Medulla oblongata (tissue), 1 donor: ENCODE results near the gene WIZ.

ENCODE experiments used
- DNase-seq: peaks from one replicate; pipeline ENCODE4 v3.0.0-alpha.2; 2015; ENCODE audit errors: extremely low spot score

WIZ gene

GRCh38 chr19:15430526-15431120, 19.1 kb downstream of the WIZ start:
- DNase-seq: no peak

DNA sequence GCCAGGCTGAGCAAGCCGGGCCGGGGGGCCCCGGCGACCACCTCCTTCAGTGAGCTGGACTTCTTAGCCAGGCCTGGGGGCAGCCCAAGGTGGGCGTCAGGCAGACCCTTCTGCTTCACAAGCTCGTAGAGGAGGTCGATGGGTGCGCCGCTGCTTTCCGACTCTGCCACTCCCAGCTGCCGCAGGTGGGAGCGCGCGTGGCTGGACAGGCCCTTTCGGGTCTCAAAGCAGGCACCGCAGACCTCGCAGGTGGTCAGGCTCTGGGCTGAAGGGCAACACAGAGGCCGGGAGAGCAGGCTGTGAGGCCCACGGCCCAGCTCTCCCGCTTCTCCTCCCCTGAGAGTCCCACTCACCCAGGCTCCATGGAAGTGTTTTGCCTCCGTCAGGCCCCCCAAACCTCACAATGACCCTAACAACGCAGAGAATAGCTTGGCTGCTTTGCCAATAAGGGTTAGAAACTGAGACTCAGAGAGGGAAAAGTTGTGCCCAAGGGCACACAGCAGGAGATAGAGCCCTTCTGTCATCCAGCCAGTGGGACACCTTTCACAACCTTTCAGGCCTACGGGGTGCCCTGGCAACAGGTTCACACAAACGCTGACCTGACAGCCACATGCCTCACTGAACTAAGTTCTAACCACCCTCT, 19.8 kb downstream of the WIZ start:
- no peak for DNase-seq

DNA sequence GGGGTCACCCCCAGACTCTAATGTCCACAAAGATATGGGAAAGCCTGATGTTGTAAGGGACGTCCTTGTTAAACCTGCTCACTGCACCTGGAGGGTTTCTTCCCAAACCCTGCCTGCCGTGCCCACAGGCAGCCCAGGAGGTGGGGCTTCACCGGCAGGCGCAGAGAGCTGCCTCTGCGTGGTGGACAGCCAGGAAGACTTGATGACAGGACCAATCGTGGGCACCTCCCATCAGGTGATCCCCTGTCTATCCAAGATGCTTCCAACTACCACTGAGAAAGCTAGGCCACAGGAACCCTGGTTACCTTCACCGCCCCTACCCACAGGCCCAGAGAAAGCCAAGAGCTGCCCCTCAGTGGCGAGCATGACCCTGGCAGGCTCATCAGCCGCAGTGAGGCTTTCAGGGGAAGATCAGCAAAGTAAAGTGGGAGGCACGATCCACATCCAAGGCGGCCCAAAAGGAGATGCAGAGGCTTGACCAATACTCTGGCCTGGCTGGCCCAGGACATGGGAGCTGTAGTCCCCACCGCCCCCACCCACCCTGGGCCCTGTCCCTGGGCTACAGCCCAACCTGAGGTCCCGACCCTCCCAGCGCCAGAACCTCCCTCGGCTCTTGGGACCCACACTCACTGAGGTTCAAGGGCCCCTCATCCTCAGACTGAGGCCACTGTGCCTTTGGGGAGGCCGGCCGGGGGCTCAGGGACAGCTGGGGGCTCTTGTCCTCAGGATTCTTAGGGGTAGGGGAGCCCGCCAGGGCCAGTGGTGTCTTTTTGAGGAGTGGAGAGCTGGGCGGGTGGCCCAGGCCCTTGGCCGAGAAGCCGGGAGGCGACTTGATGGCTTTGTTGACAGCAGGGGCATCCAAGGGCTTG, 20.6 kb downstream of the WIZ start:
- DNase-seq: no peak

GRCh38 chr19:15427991-15428471, 21.7 kb downstream of the WIZ start:
- no peak for DNase-seq

GRCh38 chr19:15427350-15427700, 22.4 kb downstream of the WIZ start:
- DNase-seq: no peak

- no peak for DNase-seq
Observed at GRCh38 chr19:15426485-15427349, 23.0 kb downstream of the WIZ start.

DNA sequence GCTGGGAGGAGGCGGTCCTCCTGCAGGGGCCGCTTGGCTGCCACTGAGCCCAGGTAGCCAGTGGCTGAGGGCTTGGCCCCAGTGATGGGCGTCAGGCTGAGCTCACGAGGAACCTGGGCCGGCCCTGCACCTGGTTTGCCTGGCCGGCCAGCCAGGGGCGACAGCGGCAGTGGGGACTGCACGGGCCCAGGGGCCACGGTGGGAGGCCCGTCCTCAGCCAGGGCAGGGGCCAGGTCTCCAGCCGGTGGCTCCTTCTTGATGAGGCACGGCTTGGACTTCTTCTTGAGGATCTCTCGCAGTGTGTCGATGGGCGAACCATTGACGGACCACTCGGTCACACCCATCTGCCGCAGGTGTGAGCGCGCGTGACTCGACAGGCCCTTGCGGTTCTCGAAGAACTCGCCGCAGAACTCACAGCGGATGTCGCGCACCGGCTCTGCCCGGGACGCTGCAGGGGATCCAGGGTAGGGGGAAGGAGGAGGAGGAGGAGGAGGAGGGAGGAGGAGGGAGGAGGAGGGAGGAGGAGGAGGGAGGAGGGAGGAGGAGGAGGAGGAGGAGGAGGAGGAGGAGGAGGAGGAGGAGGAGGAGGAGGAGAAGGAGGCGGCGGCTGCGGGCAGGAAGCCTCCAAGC, 24.3 kb downstream of the WIZ start:
- DNase-seq: no peak

- DNase-seq: no peak
Observed at GRCh38 chr19:15424692-15425272, 25.0 kb downstream of the WIZ start.

GRCh38 chr19:15424121-15424520, 25.6 kb downstream of the WIZ start:
- no peak for DNase-seq

GRCh38 chr19:15423130-15423529, 26.6 kb downstream of the WIZ start:
- no peak for DNase-seq

DNA sequence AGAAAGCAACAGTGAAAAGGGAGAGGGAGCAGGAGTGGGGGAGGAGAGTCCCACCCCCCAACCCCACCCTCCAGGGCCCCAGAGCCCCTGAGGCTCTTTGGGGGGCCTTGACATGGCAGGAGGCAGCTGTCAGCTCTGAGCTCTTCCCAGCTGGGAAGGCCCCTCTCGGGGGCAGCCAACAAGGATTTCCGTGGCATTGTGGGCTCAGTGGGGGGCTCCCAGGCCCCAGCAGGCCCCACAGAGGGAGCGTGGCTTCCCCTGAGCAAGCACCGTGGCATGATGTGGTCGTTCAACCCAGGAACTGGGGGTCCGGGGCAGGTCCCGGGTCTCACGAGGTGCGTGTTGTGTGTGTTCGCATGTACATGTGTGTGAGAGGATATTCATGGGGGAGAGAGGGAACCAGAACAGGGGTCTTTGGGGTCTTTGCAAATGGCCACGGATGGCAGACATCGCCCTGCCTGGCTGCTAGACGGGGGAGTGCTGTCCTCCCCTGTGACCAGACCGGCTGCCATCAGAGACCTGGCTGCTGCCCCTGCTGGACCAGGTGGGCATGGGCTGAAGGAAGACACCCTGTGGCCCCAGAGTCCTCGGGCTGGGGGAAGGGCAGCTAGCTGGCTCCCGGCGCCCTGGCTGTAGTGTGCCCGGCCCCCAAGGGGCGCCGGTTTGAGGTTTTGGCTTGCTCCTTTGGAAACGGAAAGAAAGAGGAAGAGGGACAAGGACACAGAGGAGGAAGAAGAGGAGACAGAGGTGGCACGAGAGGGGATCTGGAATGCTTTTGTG, 27.3 kb downstream of the WIZ start:
- DNase-seq: no peak

DNA sequence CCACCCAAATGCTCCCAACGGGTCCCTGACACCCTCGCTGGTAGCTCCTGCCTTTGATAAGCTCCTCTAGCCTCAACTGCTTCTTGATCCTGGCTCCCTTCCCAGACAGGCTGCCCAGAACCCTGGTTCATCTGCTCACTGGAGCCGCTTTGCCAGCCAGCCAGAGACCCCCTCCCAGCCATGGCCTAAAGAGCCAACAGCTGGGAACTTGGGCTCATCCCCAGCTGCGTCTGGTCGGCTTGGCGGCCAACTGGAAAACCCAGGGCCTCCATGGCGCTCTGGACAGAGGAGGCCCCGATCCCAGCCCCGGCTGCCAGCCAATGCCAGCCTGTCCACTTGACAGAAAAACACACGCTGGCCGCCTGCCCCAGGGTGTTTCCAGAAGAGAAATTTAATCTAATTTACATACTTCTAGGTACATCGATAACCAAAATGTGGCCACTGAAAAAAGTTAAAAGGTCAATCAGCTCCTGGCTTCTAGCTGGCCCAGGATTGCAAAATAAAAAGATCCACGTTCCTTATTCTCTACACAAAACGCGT, 28.0 kb downstream of the WIZ start:
- peak; percentile 84 for DNase-seq

- no peak for DNase-seq
Observed at GRCh38 chr19:15421136-15421695, 28.5 kb downstream of the WIZ start.

- DNase-seq: no peak
Observed at GRCh38 chr19:15419413-15420025, 30.2 kb downstream of the WIZ start.

- peak; percentile 99 for DNase-seq
Observed at GRCh38 chr19:15418579-15419412, 31.0 kb downstream of the WIZ start, which contains the start of gene AKAP8L. TSS of gene AKAP8L (minus strand) at chr19:15418988. CDS start at chr19:15418923, 65 bp downstream.

DNA sequence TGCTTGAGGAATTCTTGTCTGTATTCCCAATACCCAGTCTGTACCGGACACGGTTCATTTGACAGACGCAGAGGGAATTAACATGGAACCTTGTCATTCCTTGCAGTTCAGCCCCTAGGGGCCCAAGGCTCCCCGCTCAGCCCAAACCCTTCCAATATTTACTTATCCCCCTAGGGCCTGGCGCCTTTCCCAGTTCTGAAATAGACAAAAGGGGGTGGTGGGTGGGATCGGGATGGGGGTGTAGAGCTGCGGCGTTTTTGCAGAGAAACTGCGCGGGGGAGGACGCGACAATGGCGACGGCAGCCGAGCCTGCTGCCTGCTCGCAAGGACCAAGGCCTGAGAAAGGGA, 31.6 kb downstream of the WIZ start:
- DNase-seq: peak; percentile 22

- no peak for DNase-seq
Observed at GRCh38 chr19:15417699-15418098, 32.1 kb downstream of the WIZ start.

DNA sequence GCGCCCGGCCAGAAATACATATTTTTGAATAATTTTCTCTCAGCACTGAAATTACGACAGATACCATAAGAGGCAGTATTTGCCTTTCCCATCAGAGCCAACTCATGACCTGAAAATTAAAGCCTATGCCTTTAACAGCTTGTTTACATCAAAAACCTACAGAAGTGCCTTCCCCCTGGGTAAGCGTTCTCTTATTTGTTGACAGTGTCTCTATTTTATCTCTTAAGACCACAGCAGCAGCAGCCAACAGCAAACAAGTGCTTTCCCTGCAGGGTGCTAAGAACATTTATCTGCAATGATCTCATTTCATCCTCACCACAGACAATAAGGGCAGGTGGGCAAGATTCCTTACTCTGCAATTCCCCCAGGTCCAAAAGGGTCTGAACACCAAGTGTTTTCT, 36.9 kb downstream of the WIZ start:
- DNase-seq: no peak
